ENCODE measurements around the gene OTOG. TPM values are rescaled to one million over a fixed set of nuclear protein-coding genes. Genes with fewer than 3 reads are reported as not detected.

The OTOG gene
- total and polyA plus RNA-seq, 2 of the 8 experiments (the other 6 are each of a cell fraction or from before 2014, with no cell fraction given), result 0.41 to 1.5 TPM

GRCh38 chr11:17651061-17651460 is 104.0 kb downstream of the OTOG start:
- no peak overlapping the region for H3K27ac ChIP-seq (ENCODE audit: low read depth, low read length)
- H2BK5ac ChIP-seq (ENCODE audit: low read depth, low read length), result no peak overlapping the region
- no peak for TF ChIP-seq SIRT6 (IDR thresholded peaks at IDR 0.05; ENCODE audit: low read length)
- H3K23me2 ChIP-seq (ENCODE audit: low read depth, low read length), result no peaks in the 10 kb centered on the region
- no peak overlapping the region for H4K5ac ChIP-seq (ENCODE audit: insufficient read length, low read depth, low read length)
- H3K4me3 ChIP-seq (ENCODE audit: extremely low read depth in 1 of 4, insufficient read depth in 2 of 4, low read depth in 3 of 4, low read length in 4 of 4), result no peak overlapping the region
- POLR2A ChIA-PET (ENCODE audit: partially characterized antibody), result no interaction called here
- WGBS, 2 experiments (ENCODE audit: extremely low coverage in 1 of 2, insufficient coverage in 1 of 2, insufficient read length in 1 of 2, insufficient replicate concordance in 2 of 2, low coverage in 1 of 2, low lambda C conversion rate in 2 of 2, missing lambda C conversion rate in 1 of 2), result 88% methylated on average over 6 of the region's 6 CpGs; no CpG with 5 or more reads in 1 of the 2 experiments
- no peak overlapping the region for H3K4me2 ChIP-seq (ENCODE audit: insufficient read depth in 1 of 2, low read depth in 2 of 2, low read length in 2 of 2)
- FAIRE-seq (no peak), DNase-seq (ENCODE audit: low read depth in 1 of 2, low spot score in 2 of 2) (no peak)
- H2BK120ac ChIP-seq (replicated peaks; ENCODE audit: low read depth, low read length), result no peak overlapping the region
- H3K23ac ChIP-seq (ENCODE audit: insufficient read length), result no peak overlapping the region
- H3K18ac ChIP-seq (ENCODE audit: extremely low read depth, low read length), result no peak overlapping the region
- no peaks in the 10 kb centered on the region for H3K79me1 ChIP-seq (ENCODE audit: low read depth, low read length)
- H3K36me3 ChIP-seq (ENCODE audit: control insufficient read depth in 2 of 4, insufficient read depth in 4 of 4, low read length in 3 of 4), result no peaks in the 10 kb centered on the region
- no peaks in the 10 kb centered on the region for H4K20me1 ChIP-seq (replicated peaks in 1 of 2; ENCODE audit: control insufficient read depth in 1 of 2, insufficient read depth in 2 of 2, low read length in 2 of 2)
- peaks cover 3 to 9% (median 7%) of the 10 kb centered on the region in 4 experiments; a peak in 6 of 7 replicates for H3K4me1 ChIP-seq (replicated peaks in 1 of 4; ENCODE audit: control insufficient read depth in 3 of 4, insufficient read depth in 4 of 4, low read length in 3 of 4)
- no peak overlapping the region for H4K91ac ChIP-seq (replicated peaks; ENCODE audit: insufficient read length, low read length)
- no peak overlapping the region for H2BK12ac ChIP-seq (ENCODE audit: low read depth, low read length)
- peaks cover 0 to 9% (median 3%) of the 10 kb centered on the region in 4 experiments; a peak in 3 of 7 replicates for H3K27me3 ChIP-seq (replicated peaks in 1 of 4; ENCODE audit: control insufficient read depth in 3 of 4, extremely low read depth in 1 of 4, insufficient read depth in 3 of 4, low read length in 3 of 4)
- H2BK20ac ChIP-seq (ENCODE audit: low read length), result no peak overlapping the region
- no peak overlapping the region for H2AK5ac ChIP-seq (ENCODE audit: low read depth, low read length)
- H3K79me2 ChIP-seq (ENCODE audit: control insufficient read depth in 1 of 2, insufficient read depth in 2 of 2, low read length in 2 of 2), result no peaks in the 10 kb centered on the region
- no peak overlapping the region for H3K4ac ChIP-seq (replicated peaks; ENCODE audit: insufficient read length, low read depth, low read length)
- H3K9me3 ChIP-seq (ENCODE audit: insufficient read depth in 2 of 2, low read depth in 1 of 2, low read length in 1 of 2), result peaks cover 4 to 9% of the 10 kb centered on the region in 2 experiments; a peak in 2 of 4 replicates
- H3K56ac ChIP-seq (replicated peaks; ENCODE audit: insufficient read length, low read depth, low read length), result no peak overlapping the region
- H2BK15ac ChIP-seq (ENCODE audit: low read length), result no peak overlapping the region
- no peak overlapping the region for H2AFZ ChIP-seq (ENCODE audit: low read length)
- no peak overlapping the region for H3K14ac ChIP-seq (ENCODE audit: insufficient read length)
- no peak overlapping the region for H3K9ac ChIP-seq (replicated peaks in 1 of 4; ENCODE audit: extremely low read depth in 1 of 4, low read depth in 3 of 4, low read length in 3 of 4)
- H4K8ac ChIP-seq (ENCODE audit: extremely low read depth, insufficient read depth, low read length), result no peak overlapping the region
- CTCF ChIA-PET (ENCODE audit: partially characterized antibody), result interaction anchor here (0.7 to 3.0 kb wide), 11 partner anchors 10 to 103 kb away, joined by 3 to 17 read pairs (median 3); partner anchors contain the start of gene MYOD1
